GM21528 (cell line): Measurements from ENCODE around the gene CCDC81.

ENCODE experiments used
- ATAC-seq: cut with Tn5 transposase; IDR thresholded peaks from one replicate; pipeline ENCODE4 v1.9.1; 2021; ENCODE audit warnings: mild to moderate bottlenecking, moderate library complexity; ENCODE audit not compliant: unreplicated experiment, low FRiP score

Gene CCDC81

GRCh38 chr11:86460461-86461385 lies 86.0 kb downstream of the CCDC81 start:
- ATAC-seq = no peak

DNA sequence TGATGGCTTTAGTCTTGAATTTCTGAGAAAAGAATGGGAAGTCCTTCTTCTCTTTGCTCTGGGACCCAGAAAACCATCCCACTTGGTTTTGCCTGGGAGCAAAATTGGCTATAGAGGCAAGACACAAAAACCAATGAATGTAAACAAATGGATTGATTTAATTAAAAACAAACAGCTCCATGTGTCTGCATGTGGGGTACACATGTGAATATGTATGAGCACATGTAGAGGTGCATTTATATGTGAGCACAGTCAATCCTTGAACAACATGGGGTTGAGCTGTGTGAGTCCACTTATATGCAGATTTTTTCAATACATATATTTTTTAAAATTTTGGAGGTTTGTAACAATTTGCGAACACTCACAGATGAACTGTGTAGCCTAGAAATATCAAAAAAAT lies 87.2 kb downstream of the CCDC81 start:
- ATAC-seq = no peak

DNA sequence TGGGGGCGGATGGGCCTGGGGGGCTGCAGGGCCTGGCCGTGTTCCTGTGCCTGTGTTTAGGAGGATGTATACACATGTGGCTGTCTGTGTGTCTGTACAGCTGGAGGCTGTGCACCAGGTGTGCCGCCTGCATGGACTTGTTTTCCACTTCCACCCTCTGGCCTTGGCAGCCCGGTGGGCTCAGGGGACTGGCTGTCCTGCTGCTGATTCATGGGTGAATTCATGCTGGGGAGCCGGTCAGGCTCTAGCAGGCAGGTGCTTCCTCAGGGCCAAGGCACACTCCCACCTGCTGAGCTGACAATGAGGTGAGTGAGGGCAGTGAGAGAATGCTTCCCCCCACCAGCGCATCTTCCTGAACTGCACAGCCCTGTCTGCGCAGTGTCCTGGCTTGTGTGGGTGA lies 88.4 kb downstream of the CCDC81 start:
- ATAC-seq = no peak

- ATAC-seq = no peak
These were observed 89.3 kb downstream of the CCDC81 start for GRCh38 chr11:86463955-86464354.

DNA sequence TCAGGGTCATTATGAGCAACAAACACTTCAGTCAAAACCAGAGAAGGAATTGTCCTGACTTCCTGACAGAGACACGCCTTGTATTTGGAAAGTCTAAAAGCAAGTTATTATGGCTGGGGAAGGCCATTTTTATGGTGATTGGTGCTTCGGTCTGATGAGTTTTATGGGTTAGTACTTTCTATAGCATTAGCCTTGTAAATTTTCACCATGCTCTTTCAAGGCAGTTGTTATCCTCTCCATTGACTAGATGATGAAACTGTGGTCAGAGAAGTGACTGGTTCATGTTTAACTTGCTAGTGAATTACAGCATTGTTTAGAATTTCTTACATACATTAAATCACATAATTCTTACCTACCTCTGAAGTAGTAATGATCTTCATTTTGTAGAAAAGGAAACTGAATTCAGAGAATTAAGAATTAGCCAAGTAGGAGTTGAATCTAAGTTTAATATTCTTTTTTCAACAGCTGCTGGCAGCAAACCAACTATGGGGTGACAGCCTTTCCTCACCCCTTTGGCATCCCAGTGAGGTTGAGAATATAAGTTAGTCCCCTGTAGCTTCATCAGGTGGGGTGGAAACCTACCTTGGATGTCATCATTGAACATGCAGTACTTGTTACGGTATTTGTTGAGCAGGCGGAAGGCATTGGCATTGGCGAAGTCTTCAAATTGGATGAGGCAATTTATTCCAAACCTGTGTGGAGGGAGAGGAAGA lies 90.0 kb downstream of the CCDC81 start:
- no peak for ATAC-seq

DNA sequence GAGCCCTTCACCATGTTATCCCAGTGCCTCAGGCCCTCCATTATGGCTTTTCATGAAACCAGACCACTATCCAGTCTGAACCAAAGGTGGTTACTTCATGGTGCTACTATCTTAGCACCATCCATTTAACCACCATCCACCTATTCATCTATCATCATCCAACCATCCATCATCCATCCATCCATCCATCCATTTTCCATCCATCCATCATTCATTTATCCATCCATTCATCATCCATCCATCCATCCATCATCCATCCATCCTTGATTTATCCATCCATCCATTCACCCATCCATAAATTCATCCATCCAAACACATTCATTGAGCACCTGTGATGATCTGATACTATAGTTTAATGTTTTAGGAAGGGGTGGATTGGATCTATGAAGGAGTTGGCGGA lies 93.5 kb downstream of the CCDC81 start:
- no peak for ATAC-seq

GRCh38 chr11:86469491-86470388 lies 95.1 kb downstream of the CCDC81 start:
- no peak for ATAC-seq
